SHP77 treated with DMSO at 0.1 percent for 48 hours (cell line): ENCODE data around the gene TTC1.
"Not testable (repeated sequence)": the region's sequence is repeated elsewhere in the genome, so short reads cannot be mapped to it uniquely, and the experiment has no call there.

Experiments used
- DNase-seq: peaks from one replicate; lab custom pipeline; 2025; lab: John Stamatoyannopoulos, UW

The TTC1 gene

GRCh38 chr5:160040471-160040835, 31.5 kb downstream of the TTC1 start:
- no peak for DNase-seq

GRCh38 chr5:160042671-160043070, 33.7 kb downstream of the TTC1 start:
- no peak for DNase-seq

- DNase-seq = no peak
Measured at GRCh38 chr5:160044391-160044804, 35.5 kb downstream of the TTC1 start.

- DNase-seq = no peak
Measured at GRCh38 chr5:160044967-160045366, 36.0 kb downstream of the TTC1 start.

- DNase-seq = no peak
Measured at GRCh38 chr5:160047423-160047822, 38.5 kb downstream of the TTC1 start.

GRCh38 chr5:160048131-160048530, 39.2 kb downstream of the TTC1 start:
- DNase-seq = no peak

GRCh38 chr5:160049099-160049498, 40.2 kb downstream of the TTC1 start:
- DNase-seq = no peak

GRCh38 chr5:160054047-160054446, 45.1 kb downstream of the TTC1 start:
- DNase-seq = no peak

GRCh38 chr5:160054831-160055230, 45.9 kb downstream of the TTC1 start:
- DNase-seq = no peak

- no peak for DNase-seq
Measured at GRCh38 chr5:160057256-160057655, 48.3 kb downstream of the TTC1 start.

- DNase-seq = no peak
Measured at GRCh38 chr5:160060001-160060400, 51.1 kb downstream of the TTC1 start.

- no peak for DNase-seq
Measured at GRCh38 chr5:160061770-160062169, 52.8 kb downstream of the TTC1 start.

GRCh38 chr5:160064417-160064810, 55.5 kb downstream of the TTC1 start:
- no peak for DNase-seq

GRCh38 chr5:160064995-160065614, 56.2 kb downstream of the TTC1 start:
- DNase-seq = no peak

- DNase-seq = not testable (repeated sequence)
Measured at GRCh38 chr5:160069120-160069519, 60.2 kb downstream of the TTC1 start.

GRCh38 chr5:160071516-160071915, 62.6 kb downstream of the TTC1 start:
- no peak for DNase-seq

GRCh38 chr5:160071916-160072315, 63.0 kb downstream of the TTC1 start:
- no peak for DNase-seq

- DNase-seq = no peak
Measured at GRCh38 chr5:160075073-160075472, 66.1 kb downstream of the TTC1 start.

- no peak for DNase-seq
Measured at GRCh38 chr5:160076997-160077396, 68.1 kb downstream of the TTC1 start.

- no peak for DNase-seq
Measured at GRCh38 chr5:160079753-160080152, 70.8 kb downstream of the TTC1 start.

GRCh38 chr5:160081495-160081894, 72.6 kb downstream of the TTC1 start:
- DNase-seq = no peak

GRCh38 chr5:160082614-160083500, 73.9 kb downstream of the TTC1 start:
- DNase-seq = no peak

GRCh38 chr5:160083501-160083900, 74.6 kb downstream of the TTC1 start:
- no peak for DNase-seq

GRCh38 chr5:160084144-160084543, 75.2 kb downstream of the TTC1 start:
- DNase-seq = no peak
